GM12878 (cell line): ENCODE data around the gene SYTL5. TPM values are rescaled to one million over a fixed set of nuclear protein-coding genes. Genes with fewer than 3 reads are reported as not detected.

Experiments used
- ATAC-seq: fragments of 200-7000 bp; cut with Tn5 transposase; 3 replicates; pipeline ENCODE4 v1.9.1; 2020; ENCODE audit warnings: mild to moderate bottlenecking, moderate library complexity
- BruUV-seq: library from RNA; stranded (reverse); fragments of 400-500 nt; replicated peaks from 2 replicates; lab custom pipeline; 2021; lab: Mats Ljungman, UMichigan
- CTCF ChIA-PET: fragments of 300-600 bp; sonication (Branson Sonifier 250); formaldehyde crosslinking; extraction: SDS; loops from one replicate; lab custom pipeline; 2021; ENCODE audit warnings: inconsistent platforms; lab: Yijun Ruan, JAX
- POLR2A ChIA-PET: fragments of 350-600 bp; formaldehyde crosslinking; extraction: SDS; loops from one replicate; lab custom pipeline; 2021; ENCODE audit warnings: inconsistent platforms; lab: Charles Lee
- RAD21 ChIA-PET: fragments of 300-600 bp; sonication (Branson Sonifier 250); formaldehyde crosslinking; loops from one replicate; lab custom pipeline; 2023; ENCODE audit warnings: antibody characterized with exemption; ENCODE audit not compliant: unreplicated experiment; lab: Charles Lee
- SMC1A ChIA-PET: fragments of 300-600 bp; sonication (Branson Sonifier 250); formaldehyde crosslinking; loops from one replicate; lab custom pipeline; 2023; ENCODE audit not compliant: unreplicated experiment, uncharacterized antibody; lab: Charles Lee
- DNase-seq: peaks from one replicate; pipeline ENCODE4 v3.0.0-alpha.2; 2011; ENCODE audit warnings: low read depth, low spot score
- FAIRE-seq: peaks from 3 replicates; lab custom pipeline; 2011; peaks lifted over from hg19 to GRCh38; lab: Jason Lieb, UNC
- H2AFZ ChIP-seq: 2 replicates; pipeline ENCODE4 v1.6.0; 2011; ENCODE audit warnings: low read depth, low read length, control low read depth; ENCODE audit not compliant: control insufficient read depth
- H3K27ac ChIP-seq: 2 replicates; pipeline ENCODE4 v1.5.1; 2011; ENCODE audit warnings: control low read depth; ENCODE audit not compliant: control insufficient read depth, insufficient read depth
- H3K27me3 ChIP-seq, 2 experiments: replicated peaks in 1 of 2; 2 replicates each; pipeline versions ENCODE4 v1.6.0 to v1.6.1; 2011; ENCODE audit warnings: low read length in 1 of 2; ENCODE audit not compliant: control insufficient read depth in 2 of 2, insufficient read depth in 2 of 2
- H3K36me3 ChIP-seq, 2 experiments: 2 replicates each; pipeline ENCODE4 v1.5.1; 2011; ENCODE audit warnings: low read length in 1 of 2; ENCODE audit not compliant: control insufficient read depth in 2 of 2, insufficient read depth in 2 of 2
- H3K4me1 ChIP-seq: 2 replicates; pipeline ENCODE4 v1.6.1; 2011; ENCODE audit warnings: mild to moderate bottlenecking, low read length, moderate library complexity, mixed read lengths; ENCODE audit not compliant: control insufficient read depth, insufficient read depth
- H3K4me2 ChIP-seq: 2 replicates; pipeline ENCODE4 v1.6.0; 2011; ENCODE audit warnings: control low read depth; ENCODE audit not compliant: control insufficient read depth, insufficient read depth
- H3K4me3 ChIP-seq: fragments of 200-600 bp; sonication (generic); 2 replicates; pipeline ENCODE4 v1.5.1; 2016
- H3K79me2 ChIP-seq: 2 replicates; pipeline ENCODE4 v1.6.0; 2011; ENCODE audit warnings: low read length; ENCODE audit not compliant: control insufficient read depth, insufficient read depth
- H3K9ac ChIP-seq: 2 replicates; pipeline ENCODE4 v1.8.0; 2011; ENCODE audit warnings: low read length, control low read depth, mixed read lengths; ENCODE audit not compliant: control insufficient read depth, insufficient read depth
- H3K9me3 ChIP-seq: replicated peaks from 3 replicates; pipeline ENCODE4 v1.5.1; 2011; ENCODE audit warnings: mild to moderate bottlenecking, low read length; ENCODE audit not compliant: control insufficient read depth, insufficient read depth
- H4K20me1 ChIP-seq: 2 replicates; pipeline ENCODE4 v1.6.0; 2011; ENCODE audit not compliant: control insufficient read depth, insufficient read depth
- CREB1 ChIP-seq: IDR thresholded peaks from 2 replicates; pipeline ENCODE4 v1.6.1; 2012; ENCODE audit warnings: low read depth, mild to moderate bottlenecking, inconsistent platforms
- NR2F1 ChIP-seq: fragments of 450-650 bp; conservative IDR thresholded peaks from 2 replicates; pipeline ENCODE4 v1.6.1; 2017; ENCODE audit warnings: mild to moderate bottlenecking
- SMAD5 ChIP-seq: IDR thresholded peaks from 2 replicates; pipeline ENCODE4 v1.6.1; 2016; ENCODE audit warnings: antibody characterized with exemption, low read depth
- TBL1XR1 ChIP-seq: IDR thresholded peaks from 2 replicates; pipeline ENCODE4 v1.6.1; 2012; ENCODE audit warnings: low read depth, low read length, improper control_type of control experiment
- WGBS: methylation state at CpG from one replicate; pipeline ENCODE4 v1.1.6; 2016; ENCODE audit warnings: low lambda C conversion rate; ENCODE audit not compliant: insufficient replicate concordance, insufficient coverage; ENCODE audit errors: missing lambda C conversion rate; 5-methylcytosine and 5-hydroxymethylcytosine counted together
- in situ Hi-C: fragments of 300-500 bp; cut with MboI; formaldehyde crosslinking; loops from 9 replicates; pipeline ENCODE4 v1.14.3; 2018; ENCODE audit warnings: mixed read lengths
- intact Hi-C: fragments of 100-400 bp; cut with micrococcal nuclease; formaldehyde crosslinking; loops from one replicate; pipeline ENCODE4 v1.14.2; 2022; ENCODE audit not compliant: unreplicated experiment
- polyA plus RNA-seq, 11 experiments: library from polyadenylated mRNA; depleted of rRNA in 4 of 11; unstranded in 6 of 11; stranded (reverse) in 5 of 11; fragments of >200 nt; fragmentation: Nextera tagmentation in 4 of 11; fragmentation: Illumina TruSeq in 1 of 11; extraction: Ambion mirVana in 4 of 11; extraction: Trizol in 1 of 11; gene quantifications; 1 replicate in 1 of 11; 2 replicates in 10 of 11; pipeline versions ENCODE4 v1.2.1 to v1.2.3, GENCODE V29; 2011 to 2016; ENCODE audit warnings: inconsistent platforms in 2 of 11, missing spikeins in 2 of 11, low read depth in 1 of 11
- total RNA-seq, 4 experiments: library from RNA; depleted of rRNA in 3 of 4; stranded (reverse); fragments of >200 nt in 3 of 4; fragmentation: Illumina TruSeq in 1 of 4; extraction: Trizol in 1 of 4; gene quantifications; 2 replicates each; pipeline versions ENCODE4 v1.2.1 to v1.2.3, GENCODE V29; 2013 to 2021
- TF ChIP-seq, protein P1 (sequence below): IDR thresholded peaks from 2 replicates; pipeline ENCODE4 v1.6.1; 2011; ENCODE audit warnings: borderline replicate concordance, low read depth, mild to moderate bottlenecking, moderate library complexity, low read length; ENCODE audit not compliant: insufficient read depth, poor library complexity, severe bottlenecking

SYTL5 gene
- total and polyA plus RNA-seq, 10 of the 15 experiments (the other 5 are each of a cell fraction or from before 2014, with no cell fraction given) = 0.01 to 0.20 (median 0.04) TPM; not detected in 3

DNA sequence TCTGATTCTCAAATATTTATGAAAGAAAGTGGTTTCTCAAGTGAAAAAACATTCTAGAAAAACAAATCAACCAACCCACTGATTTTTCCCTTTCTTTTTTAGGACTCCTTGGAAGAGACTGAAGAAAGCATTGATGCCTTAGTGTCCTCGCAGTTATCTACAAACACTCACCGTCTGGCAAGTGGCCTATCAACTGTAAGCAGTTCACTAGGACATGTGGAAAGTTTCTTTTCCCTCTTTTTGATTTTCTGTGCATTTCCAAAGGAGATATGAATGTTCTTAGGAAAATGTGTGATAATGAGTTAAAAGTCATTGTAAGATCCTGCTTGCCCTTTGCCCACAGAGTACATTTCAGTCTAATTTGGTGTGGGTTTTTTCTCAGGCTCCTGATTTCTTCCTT lies 95.9 kb downstream of the SYTL5 start:
- no peak for DNase-seq
- no peaks in the 10 kb centered on the region for H3K27me3 ChIP-seq
- intact Hi-C loops (loop anchor here (5.0 to 10.0 kb wide), 2 partner anchors 45 to 173 kb away; no protein-coding TSS in a partner anchor), in situ Hi-C loops (no loop called here)
- ChIA-PET POLR2A (no interaction called here), SMC1A (no interaction called here), CTCF (interaction anchor here (1.4 kb wide), 1 partner anchor 10 kb away, joined by 4 read pairs; no protein-coding TSS in a partner anchor), RAD21 (no interaction called here)
- ATAC-seq = no peak
- no peak overlapping the region; the same call in 1 of the 2 replicates for H3K27ac ChIP-seq
- H3K4me3 ChIP-seq = no peak overlapping the region
- no TSS peak for BruUV-seq
- no peaks in the 10 kb centered on the region for H3K36me3 ChIP-seq
- H4K20me1 ChIP-seq = no peaks in the 10 kb centered on the region
- H3K4me1 ChIP-seq = no peaks in the 10 kb centered on the region
- H3K79me2 ChIP-seq = no peaks in the 10 kb centered on the region
- H3K4me2 ChIP-seq = no peak overlapping the region
- 86% methylated on average over 2 of the region's 2 CpGs for WGBS
- no peak overlapping the region for H2AFZ ChIP-seq
- H3K9ac ChIP-seq = no peak overlapping the region
- no peaks in the 10 kb centered on the region; the same call in 2 of the 3 replicates for H3K9me3 ChIP-seq
- no peak for FAIRE-seq
- no peak for TF ChIP-seq SMAD5
- TF ChIP-seq NR2F1 = no peak
- no peak for TF ChIP-seq TBL1XR1
- no peak for TF ChIP-seq CREB1

DNA sequence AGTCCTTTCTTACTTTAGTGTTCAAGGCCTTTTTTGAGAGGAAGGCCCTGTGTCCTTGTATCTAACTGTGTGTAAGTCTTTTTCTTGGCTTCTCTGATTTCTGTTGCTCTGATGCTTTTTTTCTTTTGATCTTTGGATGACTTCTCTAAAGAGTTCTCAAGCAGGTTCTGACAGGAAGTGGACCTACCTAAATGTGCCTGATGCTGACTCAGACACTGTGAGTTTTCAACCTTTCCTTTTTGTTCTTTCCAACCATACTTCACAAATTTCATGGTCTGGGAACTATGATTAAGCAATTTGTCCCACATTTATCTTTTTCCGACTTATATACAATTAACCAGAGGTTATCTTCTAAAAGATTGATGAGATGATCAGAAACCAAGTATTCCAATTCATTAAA lies 96.5 kb downstream of the SYTL5 start:
- H3K27ac ChIP-seq = peak overlapping the region; percentile 56; the same call in 1 of the 2 replicates
- in situ Hi-C loops (no loop called here), intact Hi-C loops (loop anchor here (5.0 to 10.0 kb wide), 2 partner anchors 46 to 172 kb away; no protein-coding TSS in a partner anchor)
- H3K27me3 ChIP-seq = no peaks in the 10 kb centered on the region
- no peaks in the 10 kb centered on the region for H3K79me2 ChIP-seq
- no peaks in the 10 kb centered on the region for H3K36me3 ChIP-seq
- CTCF ChIA-PET = interaction anchor here (1.4 kb wide), 1 partner anchor 9 kb away, joined by 4 read pairs; no protein-coding TSS in a partner anchor
- H3K4me2 ChIP-seq = no peak overlapping the region
- no TSS peak for BruUV-seq
- H3K9me3 ChIP-seq = no peaks in the 10 kb centered on the region; the same call in 2 of the 3 replicates
- H3K4me3 ChIP-seq = no peak overlapping the region
- no peaks in the 10 kb centered on the region for H4K20me1 ChIP-seq
- RAD21 ChIA-PET = no interaction called here
- no peak for DNase-seq
- ATAC-seq = no peak; the same call in 2 of the 3 replicates
- WGBS = 27% methylated on average over 1 of the region's 1 CpG
- H2AFZ ChIP-seq = peak overlapping the region; percentile 24
- SMC1A ChIA-PET = no interaction called here
- TF ChIP-seq, protein P1, sequence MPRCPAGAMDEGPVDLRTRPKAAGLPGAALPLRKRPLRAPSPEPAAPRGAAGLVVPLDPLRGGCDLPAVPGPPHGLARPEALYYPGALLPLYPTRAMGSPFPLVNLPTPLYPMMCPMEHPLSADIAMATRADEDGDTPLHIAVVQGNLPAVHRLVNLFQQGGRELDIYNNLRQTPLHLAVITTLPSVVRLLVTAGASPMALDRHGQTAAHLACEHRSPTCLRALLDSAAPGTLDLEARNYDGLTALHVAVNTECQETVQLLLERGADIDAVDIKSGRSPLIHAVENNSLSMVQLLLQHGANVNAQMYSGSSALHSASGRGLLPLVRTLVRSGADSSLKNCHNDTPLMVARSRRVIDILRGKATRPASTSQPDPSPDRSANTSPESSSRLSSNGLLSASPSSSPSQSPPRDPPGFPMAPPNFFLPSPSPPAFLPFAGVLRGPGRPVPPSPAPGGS = no peak
- TF ChIP-seq, all 136 proteins: peak for 0
- no peak overlapping the region for H3K9ac ChIP-seq
- no peak for FAIRE-seq
- POLR2A ChIA-PET = no interaction called here
- no peaks in the 10 kb centered on the region for H3K4me1 ChIP-seq
